AG04450 (cell line): ENCODE measurements around the gene SLC6A9. TPM values are rescaled to one million over a fixed set of nuclear protein-coding genes. Genes with fewer than 3 reads are reported as not detected.

Experiments used
- CTCF ChIA-PET: fragments of 300-600, 350-600 bp; formaldehyde crosslinking; extraction: SDS; loops from one replicate; lab custom pipeline; 2022; ENCODE audit warnings: antibody characterized with exemption, inconsistent platforms; lab: Charles Lee
- POLR2A ChIA-PET: fragments of 350-600 bp; formaldehyde crosslinking; extraction: SDS; loops from one replicate; lab custom pipeline; 2021; ENCODE audit warnings: antibody characterized with exemption, inconsistent platforms; lab: Yijun Ruan, JAX
- DNase-seq: peaks from one replicate; pipeline ENCODE4 v3.0.0-alpha.2; 2011; ENCODE audit warnings: low read depth, low spot score
- H3K27ac ChIP-seq: one replicate; pipeline ENCODE4 v1.5.1; 2012; ENCODE audit warnings: low read depth, low read length, control low read depth
- H3K27me3 ChIP-seq: one replicate; pipeline ENCODE4 v1.6.0; 2012; ENCODE audit warnings: low read length; ENCODE audit not compliant: control insufficient read depth, insufficient read depth
- H3K4me3 ChIP-seq: 2 replicates; pipeline ENCODE4 v1.5.1; 2011; ENCODE audit warnings: mild to moderate bottlenecking, low read depth, low read length, control low read depth
- H3K9me3 ChIP-seq: 2 replicates; pipeline ENCODE4 v1.5.1; 2012; ENCODE audit warnings: low read length; ENCODE audit not compliant: control insufficient read depth, insufficient read depth
- CTCF ChIP-seq: IDR thresholded peaks from 2 replicates; pipeline ENCODE4 v1.5.1; 2011; ENCODE audit warnings: low read depth, low read length, control low read depth, inconsistent platforms
- polyA plus RNA-seq: library from polyadenylated mRNA; depleted of rRNA; stranded (reverse); fragments of >200 nt; gene quantifications from 2 replicates; pipeline ENCODE4 v1.2.3, GENCODE V29; 2011

SLC6A9 gene
- polyA plus RNA-seq, 1 experiment = 16.3 TPM

- Histone ChIP-seq H3K4me3 (peak overlapping the region; percentile 75), H3K27me3 (no peaks in the 10 kb centered on the region), H3K27ac (no peak overlapping the region), H3K9me3 (no peaks in the 10 kb centered on the region)
- no peak for TF ChIP-seq CTCF
- no peak for DNase-seq
- POLR2A ChIA-PET = interaction anchor here (0.7 to 1.3 kb wide), 2 partner anchors 18 to 228 kb away, joined by 3 to 4 read pairs; partner anchors contain the start of gene ATP6V0B
- CTCF ChIA-PET = interaction anchor here (1.5 to 2.9 kb wide), 3 partner anchors 13 to 55 kb away, joined by 5 to 23 read pairs (median 8); no protein-coding TSS in a partner anchor
Measured at GRCh38 chr1:43992232-43992995, 38.8 kb downstream of the SLC6A9 start.

- peak; percentile 24 for DNase-seq
- ChIA-PET CTCF (interaction anchor here (1.5 to 2.9 kb wide), 3 partner anchors 14 to 56 kb away, joined by 5 to 23 read pairs (median 8); no protein-coding TSS in a partner anchor), POLR2A (interaction anchor here (0.7 to 1.3 kb wide), 2 partner anchors 17 to 229 kb away, joined by 3 to 4 read pairs; partner anchors contain the start of gene ATP6V0B)
- no peaks in the 10 kb centered on the region for H3K27me3 ChIP-seq
- peak within 1 kb of the TSS; percentile 75 for H3K4me3 ChIP-seq
- H3K9me3 ChIP-seq = no peaks in the 10 kb centered on the region
- peak within 1 kb of the TSS; percentile 31 for H3K27ac ChIP-seq
- no peak for TF ChIP-seq CTCF
Measured at GRCh38 chr1:43991476-43992231, 39.6 kb downstream of the SLC6A9 start, which contains the start of gene CCDC24. TSS of gene CCDC24 (plus strand) at chr1:43991599. CDS start at chr1:43991879, 280 bp downstream.

GRCh38 chr1:43991200-43991475 is 40.1 kb downstream of the SLC6A9 start:
- TF ChIP-seq CTCF = no peak
- CTCF ChIA-PET = interaction anchor here (1.3 to 1.7 kb wide), 2 partner anchors 14 to 57 kb away, joined by 3 to 6 read pairs; no protein-coding TSS in a partner anchor
- POLR2A ChIA-PET = no interaction called here

GRCh38 chr1:43990271-43991199 is 40.7 kb downstream of the SLC6A9 start:
- TF ChIP-seq CTCF = no peak; the same call in 1 of the 2 replicates
- no peaks in the 10 kb centered on the region for H3K27me3 ChIP-seq
- H3K4me3 ChIP-seq = peak overlapping the region; percentile 75
- ChIA-PET POLR2A (interaction anchor here (1.3 kb wide), 1 partner anchor 10 kb away, joined by 5 read pairs; no protein-coding TSS in a partner anchor), CTCF (interaction anchor here (1.0 to 1.7 kb wide), 4 partner anchors 10 to 58 kb away, joined by 3 to 7 read pairs (median 4); no protein-coding TSS in a partner anchor)
- H3K9me3 ChIP-seq = no peaks in the 10 kb centered on the region
- no peak for DNase-seq
- H3K27ac ChIP-seq = peak overlapping the region; percentile 31

More at GRCh38 chr1:43991200-43991475, 40.1 kb downstream of the SLC6A9 start:
- Histone ChIP-seq H3K27me3 (no peaks in the 10 kb centered on the region), H3K4me3 (peak overlapping the region; percentile 75), H3K27ac (no peak overlapping the region), H3K9me3 (no peaks in the 10 kb centered on the region)
- DNase-seq = no peak
